HT1080 (cell line): ENCODE data around the gene ALX3. TPM values are rescaled to one million over a fixed set of nuclear protein-coding genes. Genes with fewer than 3 reads are reported as not detected.

Source experiments
- DNase-seq: peaks from one replicate; pipeline ENCODE4 v3.0.0-alpha.2; 2015; ENCODE audit warnings: low read depth
- total RNA-seq: library from RNA; depleted of rRNA; stranded (reverse); fragments of >200 nt; shearing (Covaris generic); gene quantifications from 2 replicates; pipeline ENCODE4 v1.2.3, GENCODE V29; 2014

The ALX3 gene
- total RNA-seq, 1 experiment from 2014 or later, result not detected

- DNase-seq, result no peak
These were observed 3.0 kb downstream of the ALX3 start for GRCh38 chr1:110067479-110067892.

GRCh38 chr1:110065841-110066240, 4.6 kb downstream of the ALX3 start:
- DNase-seq, result peak; percentile 23

- no peak for DNase-seq
These were observed 5.7 kb downstream of the ALX3 start for GRCh38 chr1:110064576-110065337.

DNA sequence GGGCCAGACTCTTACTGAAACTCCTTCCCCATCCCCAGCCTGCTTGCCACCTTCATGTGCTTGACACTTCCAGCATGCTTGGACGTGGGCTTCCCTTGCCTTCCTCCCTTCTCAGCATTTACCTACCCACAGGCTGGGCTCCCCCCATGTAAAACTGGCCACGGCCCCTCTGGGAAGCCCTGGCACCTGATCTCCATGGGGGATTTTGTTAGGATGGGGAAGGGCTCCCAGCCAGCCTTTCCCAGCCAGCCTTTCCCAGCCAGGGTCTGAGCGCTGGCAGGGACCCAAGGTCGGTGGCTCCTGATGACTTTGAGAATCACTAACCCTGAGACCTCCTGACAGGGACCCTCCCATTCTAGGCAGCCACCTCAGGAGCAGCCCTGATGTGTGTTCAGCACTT, 6.7 kb downstream of the ALX3 start:
- DNase-seq, result no peak

- no peak for DNase-seq
These were observed 7.9 kb downstream of the ALX3 start for GRCh38 chr1:110062612-110063011.

GRCh38 chr1:110061341-110061740, 9.1 kb downstream of the ALX3 start:
- no peak for DNase-seq

DNA sequence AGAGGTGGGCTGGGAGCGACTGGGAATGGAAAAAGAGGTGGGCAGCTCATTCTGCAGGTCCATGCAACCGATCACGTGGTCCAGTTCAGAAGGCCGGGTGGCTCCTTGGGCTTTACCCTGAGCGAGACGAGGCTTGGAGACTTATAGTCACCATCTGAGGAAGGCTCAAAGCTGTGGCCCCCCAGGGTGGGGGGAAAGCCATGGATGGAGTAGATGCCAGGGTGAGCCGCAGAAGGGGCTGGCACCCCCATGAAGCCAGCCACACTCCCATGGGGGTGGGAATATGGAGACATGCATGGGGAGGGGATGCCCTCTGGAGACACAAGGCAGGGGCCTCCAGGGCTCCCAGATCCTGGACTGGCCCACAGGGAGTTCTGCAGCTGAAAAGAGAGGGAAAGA, 9.8 kb downstream of the ALX3 start:
- DNase-seq, result no peak

DNA sequence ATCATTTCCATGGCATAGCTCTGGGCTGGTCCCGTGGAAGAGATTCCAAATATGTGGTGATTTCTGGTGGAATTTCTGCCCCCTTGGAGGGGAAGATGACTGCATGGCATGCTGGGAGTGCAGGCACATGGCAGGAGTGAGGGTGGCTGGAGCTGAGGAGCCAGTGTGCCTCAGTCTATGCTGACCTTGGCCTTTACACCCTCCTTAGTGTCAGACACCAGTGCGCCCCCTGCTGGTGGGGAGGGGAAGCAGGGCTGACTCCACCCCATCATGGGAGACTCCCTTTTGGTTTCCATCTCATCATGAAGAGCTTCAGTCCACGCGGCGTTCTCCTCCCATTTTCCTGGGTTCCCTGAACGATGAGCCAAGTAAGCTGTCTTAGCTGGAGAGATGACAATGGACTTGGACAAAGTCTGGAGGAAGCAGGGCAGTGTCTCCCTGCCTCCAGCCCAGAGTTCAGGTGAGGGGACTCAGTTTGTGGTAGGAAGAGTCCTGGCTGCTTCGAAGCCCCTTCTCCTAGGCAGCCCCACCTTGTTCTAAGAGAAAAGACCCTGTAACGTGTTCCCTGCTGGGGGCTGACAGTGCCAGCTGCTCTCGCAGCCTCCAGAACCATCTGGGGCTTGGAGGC, 10.3 kb downstream of the ALX3 start:
- peak; percentile 27 for DNase-seq

- no peak for DNase-seq
These were observed 11.2 kb downstream of the ALX3 start for GRCh38 chr1:110059133-110059863.

DNA sequence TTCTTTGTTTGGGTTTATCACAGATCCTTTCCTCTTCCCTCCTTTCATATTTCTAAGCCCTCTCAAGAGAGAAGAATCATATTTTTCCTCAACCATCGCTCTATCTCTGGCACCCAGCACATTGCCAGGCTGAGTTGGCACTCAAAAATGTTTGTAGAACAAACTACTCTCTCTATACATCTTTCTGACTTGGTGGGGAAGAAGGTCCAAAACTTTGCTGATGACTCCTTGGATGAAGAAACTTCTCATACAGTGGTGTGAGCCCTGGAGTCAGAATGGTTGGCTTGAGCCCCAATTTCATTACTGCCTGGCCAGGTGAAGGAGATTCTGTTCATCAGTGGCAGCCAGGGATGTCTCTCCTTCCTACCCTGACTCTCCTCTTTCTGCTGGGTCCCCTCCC, 11.9 kb downstream of the ALX3 start:
- no peak for DNase-seq

DNA sequence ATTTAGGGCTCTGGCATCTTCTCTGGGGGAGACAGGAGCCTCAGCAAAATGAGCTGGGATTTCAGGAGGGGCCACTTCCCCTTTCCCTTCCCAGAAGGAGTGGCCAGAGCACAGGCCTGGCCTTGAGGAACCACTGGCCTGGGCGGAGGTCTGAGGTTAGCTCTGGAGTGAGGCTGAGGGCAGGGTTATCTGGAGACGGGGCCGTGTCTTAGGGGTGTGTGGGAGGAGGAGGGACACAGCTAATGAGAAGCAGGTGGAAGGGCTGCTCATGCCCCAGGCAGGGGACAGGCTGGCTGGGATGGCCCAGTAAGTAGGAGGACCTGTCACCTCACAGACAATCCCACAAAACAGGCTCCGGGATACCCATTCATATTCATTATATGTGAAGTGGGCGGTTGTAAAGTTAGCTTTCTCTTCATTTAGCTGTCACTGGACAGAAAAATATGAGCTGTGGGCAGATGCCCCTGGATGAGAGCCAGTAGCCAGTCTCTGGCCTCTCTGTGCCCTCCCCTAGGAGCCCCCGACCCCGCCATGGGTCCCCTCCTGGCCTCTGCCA, 12.4 kb downstream of the ALX3 start:
- no peak for DNase-seq

- DNase-seq, result no peak
These were observed 13.7 kb downstream of the ALX3 start for GRCh38 chr1:110056776-110057175.

DNA sequence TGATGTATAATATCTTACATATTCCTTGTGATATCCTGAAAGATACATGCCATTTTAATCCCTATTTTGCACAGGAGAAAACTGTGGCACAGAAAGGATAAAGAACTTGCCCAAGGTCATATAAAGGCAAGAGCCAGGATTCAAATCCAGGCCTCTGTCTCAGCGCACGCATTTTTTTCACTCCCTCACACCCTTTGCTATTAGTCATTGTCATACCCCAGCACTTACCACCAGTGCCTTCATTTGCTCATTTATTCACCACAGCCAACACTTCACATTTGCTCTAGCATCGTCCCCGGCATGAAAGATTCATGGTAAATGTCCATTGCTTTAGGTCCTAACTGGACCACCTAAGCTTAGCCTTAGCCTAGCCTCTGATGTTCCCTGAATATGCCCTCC, 14.2 kb downstream of the ALX3 start:
- DNase-seq, result no peak

DNA sequence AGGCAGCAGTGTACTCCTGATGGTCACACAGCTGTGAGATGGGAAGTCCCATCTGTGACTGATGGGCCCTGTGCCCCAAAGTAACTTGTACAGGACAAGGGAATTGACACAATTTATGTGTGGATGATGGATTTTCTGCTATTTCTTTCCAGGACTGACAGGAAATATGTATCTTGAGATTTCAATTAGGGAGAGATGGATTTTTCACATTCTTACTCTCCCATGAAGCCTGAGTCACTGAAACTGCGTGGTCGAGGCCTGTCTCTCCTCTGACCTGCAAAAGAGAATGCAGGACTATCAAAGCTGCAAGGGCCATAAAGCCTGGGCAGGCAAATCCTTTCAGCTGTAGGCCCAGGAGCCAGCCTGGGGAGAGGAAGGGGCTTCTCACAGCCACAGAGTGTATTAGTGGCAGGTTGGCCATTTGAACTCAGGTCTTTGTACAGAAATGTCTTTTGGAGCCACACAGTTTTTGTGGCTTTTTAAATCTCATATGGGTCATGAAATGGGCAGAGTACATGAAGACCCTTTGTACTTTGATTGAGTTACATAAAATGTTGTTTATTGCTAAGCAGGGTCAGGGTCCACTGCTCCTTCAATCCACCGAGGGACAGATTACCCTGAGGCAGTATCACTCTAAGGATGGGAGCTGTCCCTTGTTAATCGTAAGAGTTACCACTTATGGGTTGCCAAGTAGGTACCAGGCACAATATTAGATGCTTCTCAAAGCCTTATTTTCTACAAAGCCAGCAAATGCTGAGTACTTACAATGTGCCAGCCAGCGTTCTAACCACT, 14.8 kb downstream of the ALX3 start:
- DNase-seq, result no peak

DNA sequence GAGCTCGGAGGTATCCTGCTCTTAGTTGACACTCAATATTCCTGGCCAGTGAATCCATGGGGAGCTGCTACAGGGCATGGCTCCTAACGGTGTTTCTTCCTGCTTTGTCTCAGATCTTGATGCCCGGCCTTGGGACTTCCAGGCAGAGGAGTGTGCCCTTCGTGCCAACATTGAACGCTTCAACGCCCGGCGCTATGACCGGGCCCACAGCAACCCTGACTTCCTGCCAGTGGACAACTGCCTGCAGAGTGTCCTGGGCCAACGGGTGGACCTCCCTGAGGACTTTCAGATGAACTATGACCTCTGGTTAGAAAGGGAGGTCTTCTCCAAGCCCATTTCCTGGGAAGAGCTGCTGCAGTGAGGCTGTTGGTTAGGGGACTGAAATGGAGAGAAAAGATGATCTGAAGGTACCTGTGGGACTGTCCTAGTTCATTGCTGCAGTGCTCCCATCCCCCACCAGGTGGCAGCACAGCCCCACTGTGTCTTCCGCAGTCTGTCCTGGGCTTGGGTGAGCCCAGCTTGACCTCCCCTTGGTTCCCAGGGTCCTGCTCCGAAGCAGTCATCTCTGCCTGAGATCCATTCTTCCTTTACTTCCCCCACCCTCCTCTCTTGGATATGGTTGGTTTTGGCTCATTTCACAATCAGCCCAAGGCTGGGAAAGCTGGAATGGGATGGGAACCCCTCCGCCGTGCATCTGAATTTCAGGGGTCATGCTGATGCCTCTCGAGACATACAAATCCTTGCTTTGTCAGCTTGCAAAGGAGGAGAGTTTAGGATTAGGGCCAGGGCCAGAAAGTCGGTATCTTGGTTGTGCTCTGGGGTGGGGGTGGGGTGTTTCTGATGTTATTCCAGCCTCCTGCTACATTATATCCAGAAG, 16.7 kb downstream of the ALX3 start:
- DNase-seq, result peak; percentile 39

GRCh38 chr1:110051262-110051648, 19.2 kb downstream of the ALX3 start:
- no peak for DNase-seq

- no peak for DNase-seq
These were observed 19.7 kb downstream of the ALX3 start for GRCh38 chr1:110050602-110051261.

GRCh38 chr1:110049801-110050601, 20.5 kb downstream of the ALX3 start:
- no peak for DNase-seq
